GM12892 (cell line): Measurements from ENCODE around the gene XIST. TPM values are rescaled to one million over a fixed set of nuclear protein-coding genes. Genes with fewer than 3 reads are reported as not detected.
"Not testable (repeated sequence)": the region's sequence is repeated elsewhere in the genome, so short reads cannot be mapped to it uniquely, and the experiment has no call there.

ENCODE experiments used
- DNase-seq: peaks from one replicate; pipeline ENCODE4 v3.0.0; 2011; ENCODE audit not compliant: insufficient read length
- FAIRE-seq: peaks from 2 replicates; lab custom pipeline; 2011; peaks lifted over from hg19 to GRCh38; lab: Jason Lieb, UNC
- POLR2A ChIP-seq: IDR thresholded peaks from 2 replicates; pipeline ENCODE4 v1.6.1; 2011; ENCODE audit warnings: low read depth, low read length, control low read depth
- POLR2AphosphoS5 ChIP-seq: IDR thresholded peaks from 2 replicates; pipeline ENCODE4 v1.6.1; 2011; ENCODE audit warnings: low read depth, low read length, control low read depth
- TAF1 ChIP-seq: IDR thresholded peaks from 2 replicates; pipeline ENCODE4 v1.6.1; 2011; ENCODE audit warnings: low read depth, mild to moderate bottlenecking, control low read depth, low read length, borderline replicate concordance
- polyA plus RNA-seq: library from polyadenylated mRNA; unstranded; fragments of >200 nt; gene quantifications from one replicate; pipeline ENCODE4 v1.2.1, GENCODE V29; 2012; ENCODE audit warnings: missing spikeins, inconsistent platforms; ENCODE audit not compliant: missing spikeins

XIST gene
- 248 TPM for polyA plus RNA-seq

DNA sequence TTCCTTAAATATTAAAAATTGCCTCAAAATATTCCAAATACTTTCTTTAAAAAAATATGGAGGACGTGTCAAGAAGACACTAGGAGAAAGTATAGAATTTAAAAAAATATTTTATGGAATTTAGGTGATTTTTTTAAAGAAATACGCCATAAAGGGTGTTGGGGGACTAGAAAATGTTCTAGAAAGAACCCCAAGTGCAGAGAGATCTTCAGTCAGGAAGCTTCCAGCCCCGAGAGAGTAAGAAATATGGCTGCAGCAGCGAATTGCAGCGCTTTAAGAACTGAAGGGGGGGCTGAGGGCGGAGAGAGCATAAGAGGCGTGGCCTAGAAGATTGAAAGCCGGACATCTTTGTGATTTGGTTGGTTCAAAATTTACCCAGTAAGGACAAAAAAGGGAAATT, at the start of gene XIST:
Gene XIST, minus strand, starts transcription at position 248 of the 400 bp plus-strand sequence.
- FAIRE-seq: peak; percentile 60

DNA sequence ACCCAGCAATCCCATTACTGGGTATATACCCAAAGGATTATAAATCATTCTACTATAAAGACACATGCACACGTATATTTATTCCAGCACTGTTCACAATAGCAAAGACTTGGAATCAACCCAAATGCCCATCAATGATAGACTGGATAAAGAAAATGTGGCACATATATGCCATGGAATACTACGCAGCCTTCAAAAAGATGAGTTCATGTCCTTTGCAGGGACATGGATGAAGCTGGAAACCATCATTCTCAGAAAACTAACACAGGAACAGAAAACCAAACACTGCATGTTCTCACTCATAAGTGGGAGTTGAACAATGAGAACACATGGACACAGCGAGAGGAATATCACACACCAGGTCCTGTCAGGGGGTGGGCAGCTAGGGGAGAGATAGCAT, 45.8 kb upstream of the XIST start:
- not testable (repeated sequence) for FAIRE-seq, DNase-seq

More for the DNA sequence above, at the start of gene XIST:
- DNase-seq: peak; percentile 24
- TF ChIP-seq POLR2A (peak; percentile 96), POLR2AphosphoS5 (peak; percentile 93), TAF1 (peak; percentile 98)

GRCh38 chrX:73892515-73893090, 40.1 kb upstream of the XIST start:
- FAIRE-seq, DNase-seq: not testable (repeated sequence)

GRCh38 chrX:73882260-73882659, 29.7 kb upstream of the XIST start:
- not testable (repeated sequence) for DNase-seq, FAIRE-seq

DNA sequence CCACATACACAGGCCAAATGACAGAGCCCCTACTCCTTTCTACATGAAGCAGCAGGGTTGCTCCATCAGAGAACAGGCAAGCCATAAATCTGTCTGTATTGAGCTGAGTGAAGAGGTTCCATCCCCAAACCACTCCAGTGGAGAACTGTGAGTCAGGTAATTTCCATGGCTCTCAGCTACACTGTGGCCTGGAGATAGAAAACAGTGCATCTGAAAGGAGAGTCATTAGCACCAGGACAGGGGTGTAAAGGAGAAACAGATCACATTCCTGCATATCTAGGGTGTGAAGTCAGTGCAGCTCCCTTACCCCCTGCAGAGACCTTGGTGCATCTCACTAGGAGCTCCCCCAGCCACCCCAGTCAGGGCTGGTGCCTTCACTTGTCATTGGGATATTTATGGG, 25.2 kb upstream of the XIST start:
- no peak for FAIRE-seq
- TF ChIP-seq POLR2A: no peak
- no peak for DNase-seq

- FAIRE-seq (no peak), DNase-seq (no peak)
- TF ChIP-seq POLR2AphosphoS5 (no peak), TAF1 (no peak), POLR2A (no peak)
Measured at GRCh38 chrX:73876911-73877310, 24.4 kb upstream of the XIST start.

- TF ChIP-seq TAF1 (no peak), POLR2AphosphoS5 (no peak), POLR2A (no peak)
- FAIRE-seq (no peak), DNase-seq (no peak)
Measured at GRCh38 chrX:73868916-73869315, 16.4 kb upstream of the XIST start.

DNA sequence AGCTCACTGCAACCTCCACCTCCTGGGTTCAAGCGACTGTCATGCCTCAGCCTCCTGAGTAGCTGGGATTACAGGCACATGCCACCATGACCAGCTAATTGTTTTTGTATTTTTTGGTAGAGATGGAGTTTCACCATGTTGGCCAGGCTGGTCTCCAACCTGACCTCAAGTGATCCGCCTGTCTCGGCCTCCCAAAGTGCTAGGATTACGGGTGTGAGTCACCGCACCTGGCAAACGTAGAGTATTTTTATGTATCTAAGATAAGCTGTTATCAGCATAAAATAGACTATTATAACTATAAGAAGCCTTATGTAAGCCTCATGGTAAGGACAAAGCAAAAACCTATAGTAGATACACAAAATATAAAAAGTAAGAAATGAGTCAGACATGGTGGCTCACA, 14.6 kb upstream of the XIST start:
- FAIRE-seq (no peak), DNase-seq (no peak)

GRCh38 chrX:73863852-73864251, 11.3 kb upstream of the XIST start:
- DNase-seq: no peak
- FAIRE-seq: no peak
- TF ChIP-seq POLR2A (no peak), POLR2AphosphoS5 (no peak), TAF1 (no peak)

More for the DNA sequence above, 14.6 kb upstream of the XIST start:
- TF ChIP-seq POLR2AphosphoS5 (no peak), TAF1 (no peak), POLR2A (no peak)

DNA sequence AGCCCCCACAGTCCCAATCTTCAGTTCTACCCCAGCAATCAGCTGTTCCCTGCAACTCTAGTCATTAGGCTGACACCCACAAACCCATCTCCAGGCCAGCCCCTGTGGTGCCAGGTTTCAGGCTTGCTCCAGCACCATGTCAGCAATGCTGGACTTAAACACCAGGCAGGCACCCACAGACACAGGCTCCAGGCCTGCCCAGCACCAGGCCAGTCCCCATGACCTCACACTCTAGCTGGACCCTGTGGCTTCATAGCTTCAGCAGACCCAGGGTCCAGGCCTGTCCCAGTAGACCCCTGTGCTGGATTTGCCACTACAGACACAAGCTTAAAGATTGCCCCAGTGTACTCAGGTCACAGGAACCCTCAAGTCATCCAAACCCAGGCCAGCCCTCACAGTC, 10.8 kb upstream of the XIST start:
- FAIRE-seq (no peak), DNase-seq (no peak)
- TF ChIP-seq TAF1 (no peak), POLR2AphosphoS5 (no peak), POLR2A (no peak)

GRCh38 chrX:73859622-73860021, 7.1 kb upstream of the XIST start:
- no peak for FAIRE-seq
- no peak for DNase-seq
- TF ChIP-seq POLR2AphosphoS5: no peak

- no peak for TF ChIP-seq POLR2AphosphoS5
- TF ChIP-seq POLR2A: no peak
- no peak for TF ChIP-seq TAF1
- DNase-seq (no peak), FAIRE-seq (peak; percentile 94)
Measured at GRCh38 chrX:73855546-73855945, 3.0 kb upstream of the XIST start.

DNA sequence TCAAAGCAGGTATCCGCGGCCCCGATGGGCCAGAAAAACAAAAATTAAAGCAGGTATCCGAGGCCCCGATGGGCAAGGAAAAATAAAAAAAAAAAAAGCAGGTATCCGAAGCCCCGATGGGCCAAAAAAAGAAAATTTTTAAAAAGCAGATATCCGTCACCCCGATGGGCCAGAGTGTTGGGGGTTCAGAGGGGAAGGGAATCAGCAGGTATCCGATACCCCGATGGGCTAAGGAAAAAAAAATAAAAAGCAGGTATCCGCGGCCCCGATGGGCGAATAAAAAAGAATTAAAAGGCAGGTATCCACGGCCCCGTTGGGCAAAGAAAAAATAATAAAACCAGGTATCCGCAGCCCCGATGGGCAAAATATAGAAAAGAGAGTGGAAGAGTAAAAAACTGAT, 492 bp downstream of the XIST start:
- FAIRE-seq (no peak), DNase-seq (no peak)
- TF ChIP-seq POLR2AphosphoS5 (no peak), TAF1 (no peak)
